CD14-positive monocyte (primary cell): ENCODE measurements around the gene SPI1. TPM values are rescaled to one million over a fixed set of nuclear protein-coding genes. Genes with fewer than 3 reads are reported as not detected.

Source experiments
- DNase-seq, 3 donors: peaks; one replicate each; pipeline ENCODE4 v3.0.0-alpha.2; 2011 to 2022
- H2AFZ ChIP-seq: 2 replicates; pipeline ENCODE4 v1.6.0; 2012; ENCODE audit warnings: mild to moderate bottlenecking, low read depth, low read length, inconsistent platforms; ENCODE audit not compliant: insufficient read depth, poor library complexity, severe bottlenecking
- H3K27ac ChIP-seq, 2 donors: 1 replicate in 1 of 2; 2 replicates in 1 of 2; pipeline ENCODE4 v1.5.1; 2012 to 2013; ENCODE audit warnings: low read length in 2 of 2, control low read depth in 1 of 2, inconsistent platforms in 1 of 2, low read depth in 1 of 2, mild to moderate bottlenecking in 1 of 2
- H3K27me3 ChIP-seq, 2 donors: one replicate each; pipeline versions ENCODE4 v1.6.0 to v1.6.1; 2011 to 2013; ENCODE audit warnings: low read length in 2 of 2; ENCODE audit not compliant: control insufficient read depth in 2 of 2, insufficient read depth in 2 of 2
- H3K36me3 ChIP-seq, 2 donors: replicated peaks in 1 of 2; 1 replicate in 1 of 2; 2 replicates in 1 of 2; pipeline versions ENCODE4 v1.5.1 to v1.6.1; 2012 to 2013; ENCODE audit warnings: low read length in 2 of 2, control low read depth in 1 of 2, inconsistent platforms in 1 of 2, mild to moderate bottlenecking in 1 of 2; ENCODE audit not compliant: insufficient read depth in 2 of 2, control insufficient read depth in 1 of 2
- H3K4me1 ChIP-seq, 2 donors: 1 replicate in 1 of 2; 2 replicates in 1 of 2; pipeline versions ENCODE4 v1.5.1 to v1.6.1; 2012 to 2013; ENCODE audit warnings: low read length in 2 of 2, control low read depth in 1 of 2, inconsistent platforms in 1 of 2, mild to moderate bottlenecking in 1 of 2, moderate library complexity in 1 of 2; ENCODE audit not compliant: insufficient read depth in 2 of 2, control insufficient read depth in 1 of 2
- H3K4me2 ChIP-seq: replicated peaks from 2 replicates; pipeline ENCODE3; 2012; ENCODE audit warnings: low read length, moderate library complexity, mild to moderate bottlenecking; ENCODE audit not compliant: poor library complexity, severe bottlenecking; ENCODE audit errors: extremely low read depth
- H3K4me3 ChIP-seq, 3 experiments: fragments of 200-600 bp in 1 of 3; sonication (generic) in 1 of 3; replicated peaks in 1 of 3; 1 replicate in 2 of 3; 2 replicates in 1 of 3; pipeline ENCODE4 v1.5.1; 2011 to 2013; ENCODE audit warnings: low read length in 3 of 3, mild to moderate bottlenecking in 3 of 3, control low read depth in 2 of 3, low read depth in 2 of 3, inconsistent platforms in 1 of 3, moderate library complexity in 1 of 3
- H3K79me2 ChIP-seq: 2 replicates; pipeline ENCODE4 v1.6.0; 2012; ENCODE audit warnings: mild to moderate bottlenecking, control low read depth, inconsistent platforms, low read length, moderate library complexity; ENCODE audit not compliant: insufficient read depth
- H3K9ac ChIP-seq: 2 replicates; pipeline ENCODE4 v1.6.0; 2017; ENCODE audit warnings: low read length, mild to moderate bottlenecking; ENCODE audit not compliant: insufficient read depth, poor library complexity, severe bottlenecking
- H3K9me3 ChIP-seq, 2 donors: replicated peaks in 1 of 2; 1 replicate in 1 of 2; 2 replicates in 1 of 2; pipeline versions ENCODE4 v1.5.1 to v1.6.1; 2012 to 2013; ENCODE audit warnings: low read length in 2 of 2, control low read depth in 1 of 2; ENCODE audit not compliant: control insufficient read depth in 1 of 2, insufficient read depth in 1 of 2
- H4K20me1 ChIP-seq: 2 replicates; pipeline ENCODE4 v1.6.0; 2012; ENCODE audit warnings: mild to moderate bottlenecking, low read length, control low read depth, moderate library complexity; ENCODE audit not compliant: insufficient read depth
- H3K27ac Mint-ChIP-seq, 7 donors: one replicate each; pipeline ENCODE4 v1.8.0; 2020; ENCODE audit warnings: mild to moderate bottlenecking in 7 of 7, mixed read lengths in 7 of 7, moderate library complexity in 6 of 7, inconsistent platforms in 2 of 7
- H3K27me3 Mint-ChIP-seq, 3 donors: one replicate each; pipeline ENCODE4 v1.8.0; 2021 to 2022; ENCODE audit warnings: low read depth in 3 of 3, mild to moderate bottlenecking in 3 of 3, mixed read lengths in 3 of 3, moderate library complexity in 3 of 3, inconsistent platforms in 1 of 3
- H3K36me3 Mint-ChIP-seq, 2 donors: one replicate each; pipeline ENCODE4 v1.8.0; 2020; ENCODE audit warnings: mixed read lengths in 2 of 2, inconsistent platforms in 1 of 2, mild to moderate bottlenecking in 1 of 2
- H3K4me1 Mint-ChIP-seq: one replicate; pipeline ENCODE4 v1.8.0; 2020; ENCODE audit warnings: mild to moderate bottlenecking, mixed read lengths
- H3K4me3 Mint-ChIP-seq, 2 donors: one replicate each; pipeline ENCODE4 v1.8.0; 2020; ENCODE audit warnings: mild to moderate bottlenecking in 2 of 2, mixed read lengths in 2 of 2, moderate library complexity in 1 of 2
- H3K9me3 Mint-ChIP-seq, 7 donors: one replicate each; pipeline ENCODE4 v1.8.0; 2020 to 2022; ENCODE audit warnings: mixed read lengths in 7 of 7, mild to moderate bottlenecking in 6 of 7, moderate library complexity in 6 of 7, inconsistent platforms in 2 of 7
- CTCF ChIP-seq: fragments of 200-600 bp; IDR thresholded peaks from one replicate; pipeline ENCODE4 v1.8.0; 2022; ENCODE audit warnings: antibody characterized with exemption, mild to moderate bottlenecking
- WGBS: methylation state at CpG from one replicate; pipeline ENCODE4 v1.1.5; 2013; ENCODE audit warnings: missing lambda C conversion rate; ENCODE audit not compliant: insufficient coverage; 5-methylcytosine and 5-hydroxymethylcytosine counted together
- intact Hi-C, 2 donors: fragments of 100-400 bp; cut with micrococcal nuclease; formaldehyde crosslinking; loops; one replicate each; pipeline versions ENCODE4 v1.15.0 to v1.15.1; 2023
- polyA plus RNA-seq, 3 donors: library from polyadenylated mRNA; depleted of rRNA in 1 of 3; unstranded in 2 of 3; stranded (reverse) in 1 of 3; fragments of 300-500 nt in 2 of 3; fragments of >200 nt in 1 of 3; fragmentation: Illumina TruSeq in 2 of 3; gene quantifications; 1 replicate in 2 of 3; 2 replicates in 1 of 3; pipeline ENCODE4 v1.2.3, GENCODE V29; 2012 to 2021

Gene SPI1
- polyA plus RNA-seq, 3 donors = 156 to 914 (median 223) TPM

- no peaks in the 10 kb centered on the region for H3K27me3 ChIP-seq
- Mint-ChIP-seq H3K27ac (peak overlapping the region; percentile 99 to 100 (median 100)), H3K4me3 (peak overlapping the region; percentile 80 to 90), H3K27me3 (no peaks in the 10 kb centered on the region), H3K9me3 (peaks cover 0 to 2% (median 0%) of the 10 kb centered on the region in 7 donors), H3K4me1 (peaks cover 74% of the 10 kb centered on the region), H3K36me3 (peaks cover 18 to 52% of the 10 kb centered on the region in 2 donors)
- intact Hi-C loops = loop anchor here in 1 of 2 donors (1.0 kb wide), 1 partner anchor 18 kb away; no protein-coding TSS in a partner anchor
- peaks cover 81 to 82% of the 10 kb centered on the region in 2 donors for H3K4me1 ChIP-seq
- 2% methylated on average over 17 of the region's 20 CpGs for WGBS
- H2AFZ ChIP-seq = no peak overlapping the region
- peak overlapping the region; percentile 98 to 100 for H3K27ac ChIP-seq
- H4K20me1 ChIP-seq = no peaks in the 10 kb centered on the region
- peak overlapping the region; percentile 99 for H3K9ac ChIP-seq
- peak overlapping the region; percentile 5 to 65 (median 51) for H3K4me3 ChIP-seq
- no peaks in the 10 kb centered on the region for H3K9me3 ChIP-seq
- H3K36me3 ChIP-seq = peaks cover 0 to 7% of the 10 kb centered on the region in 2 donors
- peaks cover 78% of the 10 kb centered on the region for H3K79me2 ChIP-seq
- no peak for TF ChIP-seq CTCF
- DNase-seq = peak; percentile 80 to 86 (median 83)
- H3K4me2 ChIP-seq = peak overlapping the region; percentile 79
Measured at GRCh38 chr11:47393163-47394049, 15.1 kb upstream of the SPI1 start.

GRCh38 chr11:47392546-47393162 lies 14.3 kb upstream of the SPI1 start:
- Histone ChIP-seq H4K20me1 (no peaks in the 10 kb centered on the region), H2AFZ (no peak overlapping the region), H3K4me2 (peak overlapping the region; percentile 79), H3K4me1 (peaks cover 86 to 88% of the 10 kb centered on the region in 2 donors), H3K9ac (peak overlapping the region; percentile 99), H3K36me3 (peaks cover 0 to 8% of the 10 kb centered on the region in 2 donors), H3K4me3 (peak overlapping the region in 1 of 3 experiments; percentile 65), H3K9me3 (no peaks in the 10 kb centered on the region), H3K27ac (peak overlapping the region; percentile 98 to 100), H3K79me2 (peaks cover 79% of the 10 kb centered on the region), H3K27me3 (no peaks in the 10 kb centered on the region)
- Mint-ChIP-seq H3K27me3 (peaks cover 0 to 3% (median 0%) of the 10 kb centered on the region in 3 donors), H3K36me3 (peaks cover 20 to 55% of the 10 kb centered on the region in 2 donors), H3K4me1 (peaks cover 76% of the 10 kb centered on the region), H3K9me3 (peaks cover 0 to 2% (median 0%) of the 10 kb centered on the region in 7 donors), H3K4me3 (peak overlapping the region; percentile 80 to 90), H3K27ac (peak overlapping the region; percentile 99 to 100 (median 100))
- DNase-seq = peak in 1 of 3 donors; percentile 64
- intact Hi-C loops = loop anchor here in 1 of 2 donors (1.0 kb wide), 1 partner anchor 17 kb away; no protein-coding TSS in a partner anchor
- 25% methylated on average over 14 of the region's 14 CpGs for WGBS
- no peak for TF ChIP-seq CTCF
